Measurements from ENCODE around the gene CD5L. TPM values are rescaled to one million over a fixed set of nuclear protein-coding genes. Genes with fewer than 3 reads are reported as not detected.

Gene CD5L
- total and polyA plus RNA-seq, 9 of the 15 experiments (the other 6 are each of a cell fraction or from before 2014, with no cell fraction given): not detected

- ATAC-seq: no peak
- in situ Hi-C loops (cut with MboI) (no loop called here), intact Hi-C loops (cut with micrococcal nuclease) (no loop called here)
- H3K4me3 ChIP-seq: no peak overlapping the region
- CTCF ChIA-PET (ENCODE audit: low intra/inter-chr PET ratio): no interaction called here
- no peak overlapping the region for H3K27ac ChIP-seq (ENCODE audit: extremely low read depth, low read depth, low read length)
- 0% methylated on average over 2 of the region's 2 CpGs for WGBS (ENCODE audit: insufficient coverage, low coverage, missing lambda C conversion rate)
- no peak for FAIRE-seq
- H3K4me2 ChIP-seq (ENCODE audit: insufficient read depth, low read length): no peak overlapping the region
- H3K9me1 ChIP-seq (ENCODE audit: control insufficient read depth, insufficient read depth, low read length): no peaks in the 10 kb centered on the region
- POLR2A ChIA-PET: no interaction called here
- no peaks in the 10 kb centered on the region for H3K36me3 ChIP-seq (ENCODE audit: control insufficient read depth, insufficient read depth, low read length)
- no peak overlapping the region for H2AFZ ChIP-seq (ENCODE audit: low read depth, low read length)
- no TSS peak for BruUV-seq (replicated peaks)
- H4K20me1 ChIP-seq (replicated peaks; ENCODE audit: control insufficient read depth, insufficient read depth, low read length): no peaks in the 10 kb centered on the region
- H3K79me2 ChIP-seq (ENCODE audit: control insufficient read depth, insufficient read depth, low read length): no peaks in the 10 kb centered on the region
- no peaks in the 10 kb centered on the region for H3K4me1 ChIP-seq (replicated peaks in 1 of 2; ENCODE audit: control insufficient read depth in 2 of 2, insufficient read depth in 2 of 2, low read length in 2 of 2)
- no peaks in the 10 kb centered on the region for H3K27me3 ChIP-seq (ENCODE audit: control insufficient read depth in 2 of 2, insufficient read depth in 2 of 2, low read length in 2 of 2)
- no peaks in the 10 kb centered on the region for H3K9me3 ChIP-seq (replicated peaks; ENCODE audit: control insufficient read depth, insufficient read depth, low read depth, low read length)
- TF ChIP-seq TEAD1 (CRISPR knock-in tag; IDR thresholded peaks at IDR 0.05): no peak
- no peak for TF ChIP-seq NCOA2 (IDR thresholded peaks at IDR 0.05; ENCODE audit: partially characterized antibody in 2 of 2)
- no peak for TF ChIP-seq SP1 (CRISPR knock-in tag; IDR thresholded peaks at IDR 0.05)
- TF ChIP-seq POLR2H (tag; IDR thresholded peaks at IDR 0.05; ENCODE audit: low read depth): no peak
- TF ChIP-seq ERF (CRISPR knock-in tag; IDR thresholded peaks at IDR 0.05): no peak
- TF ChIP-seq, protein P1, sequence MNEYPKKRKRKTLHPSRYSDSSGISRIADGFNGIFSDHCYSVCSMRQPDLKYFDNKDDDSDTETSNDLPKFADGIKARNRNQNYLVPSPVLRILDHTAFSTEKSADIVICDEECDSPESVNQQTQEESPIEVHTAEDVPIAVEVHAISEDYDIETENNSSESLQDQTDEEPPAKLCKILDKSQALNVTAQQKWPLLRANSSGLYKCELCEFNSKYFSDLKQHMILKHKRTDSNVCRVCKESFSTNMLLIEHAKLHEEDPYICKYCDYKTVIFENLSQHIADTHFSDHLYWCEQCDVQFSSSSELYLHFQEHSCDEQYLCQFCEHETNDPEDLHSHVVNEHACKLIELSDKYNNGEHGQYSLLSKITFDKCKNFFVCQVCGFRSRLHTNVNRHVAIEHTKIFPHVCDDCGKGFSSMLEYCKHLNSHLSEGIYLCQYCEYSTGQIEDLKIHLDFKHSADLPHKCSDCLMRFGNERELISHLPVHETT (CRISPR knock-in tag; conservative IDR thresholded peaks at IDR 0.05 in 1 of 2, IDR thresholded peaks at IDR 0.05 in 1 of 2): no peak
- no peak for TF ChIP-seq ELK1 (CRISPR knock-in tag; IDR thresholded peaks at IDR 0.05)
- TF ChIP-seq ZBTB26 (CRISPR knock-in tag; IDR thresholded peaks at IDR 0.05): no peak
- TF ChIP-seq XRCC5 (IDR thresholded peaks at IDR 0.05; ENCODE audit: low read depth, low read length): no peak
- no peak for TF ChIP-seq FOSL1 (tag; conservative IDR thresholded peaks at IDR 0.05)
- TF ChIP-seq JUNB (CRISPR knock-in tag; conservative IDR thresholded peaks at IDR 0.05): no peak
- no peak for TF ChIP-seq TAF9B (IDR thresholded peaks at IDR 0.05; ENCODE audit: partially characterized antibody)
- TF ChIP-seq CREB1 (IDR thresholded peaks at IDR 0.05): no peak
- TF ChIP-seq CREB1 (CRISPR knock-in tag; IDR thresholded peaks at IDR 0.05): no peak
- no peak for TF ChIP-seq ATF7 (IDR thresholded peaks at IDR 0.05)
- no peak overlapping the region for H3K9ac ChIP-seq (ENCODE audit: insufficient read depth in 1 of 2, low read depth in 2 of 2, low read length in 2 of 2)
- DNase-seq (ENCODE audit: extremely low read depth in 1 of 4, low spot score in 3 of 4): no peak
Observed at GRCh38 chr1:157820299-157820698, 21.3 kb downstream of the CD5L start.

All from K562 (cell line).